ENCODE results near the gene UNC5C.

UNC5C gene

GRCh38 chr4:95572304-95572991, 23.7 kb upstream of the UNC5C start:
- Histone ChIP-seq H3K36me3 (ENCODE audit: control insufficient read depth in 2 of 2, insufficient read depth in 1 of 2, low read length in 2 of 2) (no peaks in the 10 kb centered on the region), H3K4me3 (ENCODE audit: low read depth, low read length) (no peak overlapping the region), H3K27ac (ENCODE audit: extremely low read depth, low read depth, low read length) (no peak overlapping the region), H3K4me1 (ENCODE audit: control insufficient read depth, insufficient read depth, low read length) (no peaks in the 10 kb centered on the region), H3K9me3 (ENCODE audit: control insufficient read depth, insufficient read depth, low read depth, low read length) (no peaks in the 10 kb centered on the region)
- TF ChIP-seq ZFP41 (tag by site-specific recombination; IDR thresholded peaks at IDR 0.05; ENCODE audit: borderline replicate concordance) (no peak), ZNF501 (tag by site-specific recombination; IDR thresholded peaks at IDR 0.05) (no peak), ZNF302 (tag by site-specific recombination; IDR thresholded peaks at IDR 0.05; ENCODE audit: low read depth) (no peak), PRDM1 (tag by site-specific recombination; IDR thresholded peaks at IDR 0.05) (no peak), ZNF148 (tag by site-specific recombination; IDR thresholded peaks at IDR 0.05; ENCODE audit: borderline replicate concordance) (no peak), ZIC2 (tag by site-specific recombination; IDR thresholded peaks at IDR 0.05) (peak; percentile 61), ZNF398 (tag by site-specific recombination; IDR thresholded peaks at IDR 0.05) (no peak), ZNF112 (tag by site-specific recombination; IDR thresholded peaks at IDR 0.05) (no peak), ZNF274 (IDR thresholded peaks at IDR 0.05; ENCODE audit: low read length) (no peak), ZNF274 (tag by site-specific recombination; IDR thresholded peaks at IDR 0.05; ENCODE audit: borderline replicate concordance) (no peak), ZNF660 (tag by site-specific recombination; IDR thresholded peaks at IDR 0.05) (0 out of 2 replicates have a peak, but pooled peaks have one; percentile 49), ZNF335 (tag by site-specific recombination; conservative IDR thresholded peaks at IDR 0.05) (no peak), ZNF626 (tag by site-specific recombination; IDR thresholded peaks at IDR 0.05) (no peak), PRDM10 (tag by site-specific recombination; IDR thresholded peaks at IDR 0.05) (peak; percentile 22; the same call in 1 of the 2 replicates)
- ChIA-PET POLR2A (no interaction called here), CTCF (no interaction called here)

- Histone ChIP-seq H3K27ac (ENCODE audit: extremely low read depth, low read depth, low read length) (no peak overlapping the region), H3K4me3 (ENCODE audit: low read depth, low read length) (no peak overlapping the region), H3K4me1 (ENCODE audit: control insufficient read depth, insufficient read depth, low read length) (no peaks in the 10 kb centered on the region), H3K9me3 (ENCODE audit: control insufficient read depth, insufficient read depth, low read depth, low read length) (no peaks in the 10 kb centered on the region), H3K36me3 (ENCODE audit: control insufficient read depth in 2 of 2, insufficient read depth in 1 of 2, low read length in 2 of 2) (no peaks in the 10 kb centered on the region)
- CTCF ChIA-PET: no interaction called here
- 0 out of 2 replicates have a peak, but pooled peaks have one; percentile 20 for TF ChIP-seq ZIC2 (tag by site-specific recombination; IDR thresholded peaks at IDR 0.05)
- no peak for TF ChIP-seq ZNF580 (tag by site-specific recombination; IDR thresholded peaks at IDR 0.05)
- POLR2A ChIA-PET: no interaction called here
Observed at GRCh38 chr4:95571577-95571976, 22.8 kb upstream of the UNC5C start.

Data from HEK293 (cell line).